HG02938 (cell line): ENCODE results near the gene CMSS1.
A peak's percentile ranks its signal among the peaks of the same experiment; 100 is the strongest.

ENCODE experiments used
- ATAC-seq: cut with Tn5 transposase; IDR thresholded peaks from one replicate; pipeline ENCODE4 v1.9.1; 2021; ENCODE audit warnings: mild to moderate bottlenecking, moderate library complexity; ENCODE audit not compliant: unreplicated experiment

Gene CMSS1

GRCh38 chr3:100010087-100010417 lies 192.4 kb downstream of the CMSS1 start:
- ATAC-seq = no peak

- ATAC-seq = no peak
Observed at GRCh38 chr3:100018806-100019205, 201.1 kb downstream of the CMSS1 start.

GRCh38 chr3:100019719-100020118 lies 202.1 kb downstream of the CMSS1 start:
- no peak for ATAC-seq

GRCh38 chr3:100020876-100021644 lies 203.4 kb downstream of the CMSS1 start:
- no peak for ATAC-seq

GRCh38 chr3:100022506-100022905 lies 204.8 kb downstream of the CMSS1 start:
- ATAC-seq = no peak

- ATAC-seq = no peak
Observed at GRCh38 chr3:100023150-100023549, 205.5 kb downstream of the CMSS1 start.

- ATAC-seq = no peak
Observed at GRCh38 chr3:100023595-100023994, 205.9 kb downstream of the CMSS1 start.

GRCh38 chr3:100024520-100025303 lies 207.1 kb downstream of the CMSS1 start:
- ATAC-seq = no peak

GRCh38 chr3:100027321-100027720 lies 209.7 kb downstream of the CMSS1 start:
- ATAC-seq = no peak

- no peak for ATAC-seq
Observed at GRCh38 chr3:100029052-100029451, 211.4 kb downstream of the CMSS1 start.

- peak; percentile 47 for ATAC-seq
Observed at GRCh38 chr3:100029689-100030088, 212.0 kb downstream of the CMSS1 start.

- ATAC-seq = no peak
Observed at GRCh38 chr3:100030346-100030745, 212.7 kb downstream of the CMSS1 start.

- no peak for ATAC-seq
Observed at GRCh38 chr3:100030914-100031425, 213.3 kb downstream of the CMSS1 start.

GRCh38 chr3:100032243-100032642 lies 214.6 kb downstream of the CMSS1 start:
- ATAC-seq = no peak

GRCh38 chr3:100033184-100033583 lies 215.5 kb downstream of the CMSS1 start:
- no peak for ATAC-seq

- ATAC-seq = no peak
Observed at GRCh38 chr3:100033903-100034471, 216.3 kb downstream of the CMSS1 start.

- ATAC-seq = no peak
Observed at GRCh38 chr3:100039075-100039474, 221.4 kb downstream of the CMSS1 start.

GRCh38 chr3:100040451-100041225 lies 223.0 kb downstream of the CMSS1 start:
- no peak for ATAC-seq

- no peak for ATAC-seq
Observed at GRCh38 chr3:100041328-100041749, 223.7 kb downstream of the CMSS1 start.

- ATAC-seq = no peak
Observed at GRCh38 chr3:100042166-100042981, 224.7 kb downstream of the CMSS1 start.
